Measurements from ENCODE around the gene EGR4.

DNA sequence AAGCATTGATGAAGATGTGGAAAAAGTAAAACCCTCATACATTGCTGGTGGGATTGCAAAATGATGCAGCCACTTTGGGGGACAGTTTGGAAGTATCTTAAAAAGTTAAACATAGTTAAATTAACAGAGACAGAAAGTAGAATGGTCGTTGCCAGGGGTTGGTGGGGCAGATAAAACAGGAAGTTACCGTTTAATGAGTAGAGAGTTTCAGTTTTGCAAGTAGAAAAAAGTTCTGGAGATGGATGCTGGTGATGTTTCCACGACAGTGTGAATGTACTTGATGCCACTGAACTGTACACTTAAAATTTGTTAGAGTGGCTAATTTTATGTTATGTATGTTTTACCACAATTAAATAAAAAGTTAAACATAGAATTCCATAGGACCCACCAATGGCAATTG lies 44.5 kb upstream of the EGR4 start:
- TF ChIP-seq, protein P1, sequence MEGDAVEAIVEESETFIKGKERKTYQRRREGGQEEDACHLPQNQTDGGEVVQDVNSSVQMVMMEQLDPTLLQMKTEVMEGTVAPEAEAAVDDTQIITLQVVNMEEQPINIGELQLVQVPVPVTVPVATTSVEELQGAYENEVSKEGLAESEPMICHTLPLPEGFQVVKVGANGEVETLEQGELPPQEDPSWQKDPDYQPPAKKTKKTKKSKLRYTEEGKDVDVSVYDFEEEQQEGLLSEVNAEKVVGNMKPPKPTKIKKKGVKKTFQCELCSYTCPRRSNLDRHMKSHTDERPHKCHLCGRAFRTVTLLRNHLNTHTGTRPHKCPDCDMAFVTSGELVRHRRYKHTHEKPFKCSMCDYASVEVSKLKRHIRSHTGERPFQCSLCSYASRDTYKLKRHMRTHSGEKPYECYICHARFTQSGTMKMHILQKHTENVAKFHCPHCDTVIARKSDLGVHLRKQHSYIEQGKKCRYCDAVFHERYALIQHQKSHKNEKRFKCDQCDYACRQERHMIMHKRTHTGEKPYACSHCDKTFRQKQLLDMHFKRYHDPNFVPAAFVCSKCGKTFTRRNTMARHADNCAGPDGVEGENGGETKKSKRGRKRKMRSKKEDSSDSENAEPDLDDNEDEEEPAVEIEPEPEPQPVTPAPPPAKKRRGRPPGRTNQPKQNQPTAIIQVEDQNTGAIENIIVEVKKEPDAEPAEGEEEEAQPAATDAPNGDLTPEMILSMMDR (conservative IDR thresholded peaks at IDR 0.05; ENCODE audit: low read depth, low read length): no peak
- TF ChIP-seq CEBPB (IDR thresholded peaks at IDR 0.05; ENCODE audit: low read depth, low read length) (no peak), POLR2A (IDR thresholded peaks at IDR 0.05; ENCODE audit: low read depth, low read length) (no peak)

Measured in IMR-90 (cell line).